Measurements from ENCODE around the gene LRMDA. TPM values are rescaled to one million over a fixed set of nuclear protein-coding genes. Genes with fewer than 3 reads are reported as not detected.
A peak's percentile ranks its signal among the peaks of the same experiment; 100 is the strongest.

Gene LRMDA
- total and polyA plus RNA-seq, 2 of the 13 experiments (the other 11 are each of a cell fraction or from before 2014, with no cell fraction given), result 13.4 to 22.0 TPM

- TF ChIP-seq ZNF101 (CRISPR knock-in tag; IDR thresholded peaks at IDR 0.05; ENCODE audit: borderline replicate concordance, low read depth) (no peak), NFYB (CRISPR knock-in tag; IDR thresholded peaks at IDR 0.05) (no peak), TFDP2 (CRISPR knock-in tag; IDR thresholded peaks at IDR 0.05) (peak; percentile 42; the same call in 1 of the 2 replicates), SYNCRIP (IDR thresholded peaks at IDR 0.05; ENCODE audit: insufficient read depth, low read depth, low read length) (no peak), ZNF772 (CRISPR knock-in tag; IDR thresholded peaks at IDR 0.05) (no peak), PHF8 (CRISPR knock-in tag; IDR thresholded peaks at IDR 0.05) (peak; percentile 67), SRY (CRISPR knock-in tag; IDR thresholded peaks at IDR 0.05) (peak; percentile 40; the same call in 1 of the 2 replicates), HMGXB4 (CRISPR knock-in tag; IDR thresholded peaks at IDR 0.05; ENCODE audit: borderline replicate concordance in 1 of 2, low read depth in 1 of 2) (peak in 1 of 2 experiments; percentile 33; a peak in 1 of 4 replicates), MTERF4 (CRISPR knock-in tag; IDR thresholded peaks at IDR 0.05) (no peak), XRCC5 (optimal IDR thresholded peaks at IDR 0.05; ENCODE audit: low read length) (no peak), DMAP1 (CRISPR knock-in tag; IDR thresholded peaks at IDR 0.05) (peak; percentile 53; the same call in 1 of the 2 replicates), GABPB1 (CRISPR knock-in tag; IDR thresholded peaks at IDR 0.05) (peak; percentile 66), E2F2 (CRISPR knock-in tag; IDR thresholded peaks at IDR 0.05; ENCODE audit: borderline replicate concordance) (no peak), SP4 (CRISPR knock-in tag; IDR thresholded peaks at IDR 0.05) (peak; percentile 45; the same call in 1 of the 2 replicates), MAZ (IDR thresholded peaks at IDR 0.05; ENCODE audit: borderline replicate concordance, low read depth, low read length) (0 out of 2 replicates have a peak, but pooled peaks have one; percentile 18), MAZ (CRISPR knock-in tag; IDR thresholded peaks at IDR 0.05; ENCODE audit: low read depth) (0 out of 2 replicates have a peak, but pooled peaks have one; percentile 57), ZNF496 (CRISPR knock-in tag; IDR thresholded peaks at IDR 0.05; ENCODE audit: insufficient replicate concordance) (no peak), FOXC1 (CRISPR knock-in tag; IDR thresholded peaks at IDR 0.05; ENCODE audit: borderline replicate concordance) (no peak; the same call in 1 of the 2 replicates), AGO1 (IDR thresholded peaks at IDR 0.05; ENCODE audit: low read depth, low read length, poor library complexity, severe bottlenecking) (no peak), ZNF75D (CRISPR knock-in tag; IDR thresholded peaks at IDR 0.05; ENCODE audit: borderline replicate concordance) (no peak), ZFP1 (CRISPR knock-in tag; IDR thresholded peaks at IDR 0.05) (no peak)
- TF ChIP-seq, protein P1, sequence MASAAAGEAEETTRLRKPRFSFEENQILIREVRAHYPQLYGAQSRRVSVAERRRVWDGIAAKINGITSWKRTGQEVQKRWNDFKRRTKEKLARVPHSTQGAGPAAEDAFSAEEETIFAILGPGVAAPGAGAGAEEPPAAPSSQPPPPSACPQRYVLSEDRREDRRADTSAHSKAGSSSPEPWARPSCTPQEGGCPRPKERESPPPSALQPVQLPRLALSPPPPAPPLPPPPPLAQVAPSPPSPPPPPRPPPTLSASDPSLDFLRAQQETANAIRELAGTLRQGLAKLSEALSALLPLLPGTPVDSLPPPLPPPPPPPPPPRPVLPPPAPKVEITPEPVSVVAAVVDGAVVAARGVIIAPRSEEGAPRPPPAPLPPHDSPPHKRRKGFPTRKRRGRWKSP (CRISPR knock-in tag; IDR thresholded peaks at IDR 0.05), result no peak
Measured at GRCh38 chr10:75431180-75432111, at the start of gene LRMDA (continued).

Measured in HepG2 (cell line).